NK-92 (cell line): ENCODE measurements around the gene RIMKLA.

Experiments used
- DNase-seq: peaks from one replicate; lab custom pipeline; 2025; ENCODE audit not compliant: unreplicated experiment; lab: John Stamatoyannopoulos, UW

The RIMKLA gene

DNA sequence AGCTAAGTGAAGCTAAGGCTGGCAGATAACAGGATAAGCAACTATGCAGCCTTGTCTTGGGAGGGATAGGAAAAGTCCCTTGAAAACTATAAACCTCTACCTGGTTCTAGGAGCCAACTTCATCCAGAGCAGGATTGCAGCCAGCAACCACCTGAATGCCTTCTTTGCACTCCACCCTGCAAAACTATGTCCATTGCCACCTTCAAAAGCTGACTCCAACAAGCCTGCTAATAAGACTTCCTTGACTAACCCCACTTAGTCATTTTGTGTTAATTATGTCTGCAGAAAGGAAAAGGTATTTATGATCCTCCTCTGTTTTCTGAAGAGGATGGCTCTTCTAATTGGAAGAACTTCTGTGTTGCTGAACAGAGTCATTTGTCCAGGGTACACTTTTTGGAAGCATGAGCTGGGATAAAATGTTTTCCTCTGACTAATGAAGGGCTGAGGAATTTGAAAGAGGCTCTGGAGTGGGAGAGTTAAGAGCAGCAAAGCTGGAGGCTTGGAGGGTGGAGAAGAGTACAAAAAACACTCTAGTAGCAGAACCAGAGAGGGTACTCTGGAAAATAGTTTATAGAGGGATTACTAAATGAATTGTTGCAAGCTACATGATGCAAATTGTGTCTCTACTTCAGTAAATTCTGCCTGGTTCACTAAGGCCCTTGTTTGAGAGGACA lies 9.6 kb upstream of the RIMKLA start:
- no peak for DNase-seq

DNA sequence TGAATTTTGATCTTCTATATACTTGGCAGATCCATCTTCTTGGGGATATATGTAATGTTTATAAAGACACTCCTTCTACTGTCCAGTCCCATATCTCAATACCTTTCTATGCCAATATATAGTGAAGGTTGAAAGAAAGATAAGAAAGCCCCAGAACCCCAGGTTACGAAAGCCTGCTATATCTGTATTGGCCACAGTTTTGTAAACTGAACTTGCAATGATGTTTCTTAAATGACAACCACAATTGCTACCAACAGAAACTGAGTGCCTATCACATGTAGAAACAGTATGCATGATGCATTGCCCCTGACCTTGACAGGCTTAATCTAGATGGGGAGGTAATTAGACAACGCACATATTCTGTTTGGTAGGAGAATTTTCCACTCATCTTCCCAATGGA lies 7.8 kb upstream of the RIMKLA start:
- no peak for DNase-seq

DNA sequence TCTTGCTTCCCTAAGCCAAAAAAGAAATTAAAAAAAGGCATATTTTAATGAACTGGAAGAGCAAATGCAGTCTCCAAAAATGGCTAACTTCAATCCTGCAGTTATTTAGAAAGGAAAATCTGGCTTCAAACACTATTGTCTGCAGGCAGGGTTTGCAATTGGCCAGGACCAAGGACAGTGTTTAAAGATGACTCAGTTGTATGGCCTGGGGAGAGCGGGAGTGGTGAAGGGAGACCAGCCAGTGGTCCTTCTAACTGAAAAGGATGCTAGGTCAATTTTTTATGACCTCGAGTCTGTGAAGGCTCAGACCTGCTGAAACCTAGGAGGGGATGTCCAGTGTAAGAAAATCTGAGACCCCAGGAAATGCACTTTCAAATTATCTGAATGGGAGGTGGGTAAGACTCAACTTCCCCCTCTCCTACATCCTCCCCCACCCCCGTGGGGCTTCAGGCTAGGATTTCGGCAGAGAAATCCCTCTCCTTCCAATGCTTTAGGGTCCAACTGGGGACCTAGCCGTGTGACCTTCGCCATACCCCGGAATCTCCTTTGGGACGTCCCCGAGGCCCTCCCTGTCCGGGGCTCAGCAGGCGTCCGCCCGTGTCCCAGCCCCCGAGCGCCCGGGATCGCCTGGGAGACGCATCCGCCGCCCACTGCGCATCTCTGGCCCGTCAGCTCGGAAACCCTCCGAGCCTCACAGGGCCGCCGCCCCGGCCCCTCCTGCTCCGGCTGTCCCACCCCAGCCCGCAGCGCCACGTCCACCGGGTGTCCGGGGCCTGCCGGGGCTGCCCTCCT lies 602 bp upstream of the RIMKLA start:
- DNase-seq = no peak

- DNase-seq = no peak
Observed at GRCh38 chr1:42381280-42381673, 685 bp downstream of the RIMKLA start.

DNA sequence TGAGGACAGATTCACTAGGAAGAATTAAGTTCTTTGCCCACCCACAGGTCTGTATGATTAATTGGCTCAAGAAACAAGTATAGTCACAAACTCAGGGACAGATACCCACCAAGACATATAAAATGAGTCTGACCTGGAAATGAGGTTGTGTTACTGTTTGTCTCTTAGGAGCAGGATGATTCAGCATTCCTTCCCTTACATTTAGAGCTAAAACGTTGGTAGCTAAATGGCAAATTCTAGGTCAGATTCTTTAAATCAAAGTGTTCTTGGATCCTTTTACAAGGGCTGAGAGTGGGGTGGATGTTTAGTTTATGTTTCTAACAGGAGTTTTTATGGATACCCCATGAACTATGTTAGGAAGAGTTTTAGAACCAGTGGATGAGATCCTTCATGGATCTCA lies 4.7 kb downstream of the RIMKLA start:
- DNase-seq = no peak

DNA sequence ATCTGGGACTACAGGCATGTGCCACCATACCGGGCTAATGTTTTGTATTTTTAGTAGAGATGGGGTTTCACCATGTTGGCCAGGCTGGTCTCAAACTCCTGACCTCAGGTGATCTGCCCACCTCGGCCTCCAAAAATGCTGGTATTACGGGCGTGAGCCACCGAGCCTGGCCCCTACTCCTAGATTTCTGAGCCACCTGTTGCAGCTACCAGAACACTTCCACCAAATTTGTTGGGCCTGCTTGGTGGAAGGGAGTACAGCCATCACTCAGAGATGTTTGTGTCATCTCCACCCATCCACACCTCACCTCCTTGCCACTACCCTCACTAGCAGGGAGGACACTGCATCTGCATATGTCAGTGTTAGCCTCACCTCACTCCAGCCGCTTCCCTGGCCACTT lies 5.5 kb downstream of the RIMKLA start:
- DNase-seq = no peak

GRCh38 chr1:42392255-42392654 lies 11.7 kb downstream of the RIMKLA start:
- no peak for DNase-seq

DNA sequence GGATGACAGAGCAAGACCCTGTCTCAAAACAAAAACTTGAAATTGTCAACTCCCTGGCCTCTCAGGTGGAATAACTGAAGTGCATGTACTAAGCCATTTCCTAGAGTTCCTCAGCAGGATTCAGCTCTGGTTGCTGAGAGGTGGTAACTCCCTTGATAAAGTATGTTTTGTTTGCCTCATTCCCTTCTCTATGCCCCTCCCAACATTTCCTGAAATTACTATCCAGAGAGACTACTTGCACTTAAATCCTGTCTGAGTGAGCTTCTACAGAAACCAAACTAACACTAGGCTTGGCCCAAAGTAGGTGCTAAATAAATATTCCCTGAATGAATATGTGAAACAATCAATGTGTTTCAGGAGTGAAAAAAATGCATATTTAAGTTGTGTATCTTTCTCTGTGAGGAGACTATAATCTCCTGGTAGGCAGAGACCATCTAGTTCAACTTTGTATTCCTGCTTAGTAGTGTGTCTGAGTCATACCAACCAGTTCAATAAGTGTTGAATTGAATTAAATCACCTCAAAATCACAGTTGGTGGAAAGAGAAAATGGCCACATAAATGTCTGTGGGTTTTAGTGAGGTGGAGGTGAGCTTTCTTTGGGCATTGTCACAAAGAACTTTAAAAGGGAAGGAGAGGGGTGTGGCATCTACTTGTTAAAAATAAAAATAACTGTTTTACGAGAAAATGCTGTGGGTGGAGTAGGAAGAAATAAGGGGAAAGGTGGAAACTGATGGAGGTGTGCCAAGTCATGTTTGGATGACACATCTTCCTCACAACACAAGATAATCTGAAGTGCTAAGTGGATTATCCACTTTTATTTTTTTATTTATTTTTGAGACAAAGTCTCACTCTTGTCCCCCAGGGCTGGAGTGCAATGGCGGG lies 12.6 kb downstream of the RIMKLA start:
- DNase-seq = no peak

- DNase-seq = no peak
Observed at GRCh38 chr1:42399315-42400100, 18.9 kb downstream of the RIMKLA start.

GRCh38 chr1:42403880-42404400 lies 23.3 kb downstream of the RIMKLA start:
- no peak for DNase-seq

- no peak for DNase-seq
Observed at GRCh38 chr1:42414551-42415496, 34.2 kb downstream of the RIMKLA start.

DNA sequence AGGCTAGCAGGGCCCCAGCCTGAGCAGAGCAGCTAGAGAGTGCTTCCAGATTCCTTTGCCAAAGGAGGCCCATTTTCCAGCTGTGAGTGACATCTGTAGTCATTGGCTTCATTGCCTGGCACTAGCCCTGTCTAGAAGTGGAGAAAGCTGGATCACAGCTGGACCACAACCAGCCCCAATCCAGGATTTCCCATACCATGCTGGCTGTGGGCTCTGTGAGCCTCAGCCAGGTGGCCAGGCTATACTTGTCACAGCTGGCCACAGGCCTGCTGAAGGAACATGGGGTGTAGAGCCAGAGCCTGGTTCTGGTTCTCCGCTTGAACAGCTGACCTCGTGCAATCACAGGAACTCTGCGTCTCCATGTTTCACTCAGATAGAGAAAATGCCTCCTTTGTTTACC lies 36.6 kb downstream of the RIMKLA start:
- DNase-seq = no peak

DNA sequence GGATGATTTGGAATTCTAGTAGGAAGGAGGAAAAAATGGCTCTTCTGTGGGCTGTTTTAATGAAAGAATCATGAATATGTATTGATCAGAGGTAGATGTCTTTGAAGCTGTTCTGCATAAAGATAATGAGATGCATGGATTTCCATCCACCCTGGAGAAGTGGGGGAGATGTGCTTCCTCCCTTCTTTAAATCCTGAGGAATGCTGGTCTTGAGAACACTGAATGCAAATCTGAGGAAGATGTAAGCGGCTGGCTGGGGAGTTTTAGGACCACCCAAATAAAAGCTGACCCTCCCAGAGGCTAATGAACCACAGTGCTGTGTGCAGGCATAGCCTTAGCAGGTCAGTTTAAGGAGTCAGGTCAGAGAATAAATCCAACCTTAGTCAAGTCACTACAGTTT lies 37.9 kb downstream of the RIMKLA start:
- DNase-seq = no peak

DNA sequence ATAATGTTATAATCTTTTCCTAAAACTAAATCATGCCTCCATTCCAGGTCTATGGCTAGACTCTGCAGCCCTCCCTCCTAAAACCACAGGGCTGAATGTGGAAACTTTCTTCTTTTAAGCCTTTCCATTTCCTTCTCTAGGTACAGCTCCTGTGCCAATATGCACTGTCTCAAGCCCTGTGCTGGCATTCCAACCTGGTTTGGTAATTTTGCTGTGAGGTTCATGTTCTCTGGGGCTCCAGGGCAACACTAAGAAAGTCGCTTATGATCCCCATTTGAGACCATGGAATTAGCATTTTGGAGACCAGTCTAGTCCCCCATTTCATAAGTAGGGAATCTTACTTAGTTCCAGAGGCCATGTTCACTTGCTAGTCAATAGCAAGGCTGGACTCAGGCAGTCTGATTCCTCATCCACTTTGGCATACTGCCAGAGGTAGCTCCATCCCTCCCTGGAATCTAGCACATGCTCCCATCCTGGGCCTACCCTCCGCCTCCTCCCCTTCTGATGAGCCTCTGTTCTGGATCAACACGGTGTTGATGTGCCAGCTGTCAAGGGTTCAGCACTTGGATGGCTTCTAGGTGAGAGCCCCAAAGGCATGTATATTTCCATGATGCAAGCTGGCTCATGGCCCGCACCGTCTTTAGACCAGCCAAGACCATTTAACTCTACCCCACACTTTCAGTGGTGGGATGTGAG lies 38.7 kb downstream of the RIMKLA start:
- DNase-seq = no peak

- no peak for DNase-seq
Observed at GRCh38 chr1:42420121-42420520, 39.5 kb downstream of the RIMKLA start.

DNA sequence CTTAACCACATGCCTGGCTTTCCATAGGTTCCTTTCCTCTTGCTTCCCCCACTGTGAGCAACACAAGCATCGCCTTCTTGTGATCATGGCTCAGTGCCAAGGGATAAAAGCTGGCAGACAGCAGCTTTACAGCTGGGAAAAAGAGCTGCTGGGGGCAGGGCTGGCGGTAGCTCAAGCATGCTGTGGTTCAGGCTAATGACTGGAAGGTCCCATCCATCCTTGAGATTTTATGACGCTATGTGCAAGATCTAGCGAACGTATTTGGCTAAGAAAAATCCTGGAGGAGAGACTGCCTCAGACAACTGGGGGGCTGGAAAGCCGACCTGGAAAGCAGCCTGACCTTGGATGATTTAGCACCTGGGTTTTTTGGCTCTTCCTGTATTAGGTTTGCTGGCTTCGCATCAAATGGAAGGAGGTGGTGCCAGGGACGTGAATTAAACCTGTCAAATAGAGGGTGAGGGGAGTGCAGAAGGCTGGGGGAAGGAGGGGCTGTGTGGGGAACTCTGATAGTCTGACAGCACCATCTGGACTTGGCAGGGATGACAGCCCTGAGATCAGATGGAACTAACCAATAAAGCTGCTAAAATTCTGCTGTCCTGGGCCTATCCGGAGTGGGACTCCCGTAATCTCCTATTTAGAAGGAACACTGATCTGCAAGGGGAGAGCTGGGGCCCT lies 40.5 kb downstream of the RIMKLA start:
- DNase-seq = no peak

DNA sequence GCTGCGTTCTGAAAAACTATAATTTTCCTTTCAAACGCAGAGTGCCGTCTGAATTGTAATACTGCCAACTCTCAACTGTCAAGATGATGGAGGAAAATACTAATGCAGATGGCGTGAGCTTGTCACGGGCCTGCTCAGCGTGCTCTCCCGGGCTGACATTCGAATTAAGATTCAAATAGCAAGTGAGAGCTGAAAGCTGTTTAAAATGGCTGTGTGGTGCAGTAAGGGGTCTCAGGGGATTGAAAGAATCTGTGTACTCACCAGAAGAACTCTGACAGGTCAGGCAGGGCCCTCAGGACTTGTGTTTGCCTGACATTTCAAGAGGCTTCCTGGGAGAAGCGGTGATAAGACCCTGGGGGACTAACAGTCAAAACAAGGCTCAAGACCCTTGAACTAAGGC lies 42.1 kb downstream of the RIMKLA start:
- no peak for DNase-seq

DNA sequence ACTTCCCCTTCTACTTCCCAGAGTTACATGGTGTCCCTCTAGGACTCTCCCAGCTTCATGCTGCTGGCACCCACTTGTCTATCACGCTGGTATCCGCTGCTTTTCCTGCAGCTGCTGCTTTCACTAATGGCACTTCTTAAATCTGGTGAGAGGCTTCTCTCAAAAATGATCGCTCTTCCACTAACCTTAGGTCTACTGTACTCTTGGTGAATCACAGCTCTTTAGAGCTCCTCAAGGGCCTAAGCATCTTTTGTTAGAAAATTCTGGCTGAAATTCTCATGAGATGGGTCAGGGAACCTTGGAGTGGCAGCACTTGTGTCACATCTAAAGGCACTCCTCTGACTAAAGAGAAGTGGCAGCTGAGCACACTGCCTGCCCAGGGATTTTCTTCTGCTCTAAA lies 43.1 kb downstream of the RIMKLA start:
- no peak for DNase-seq
